Measurements from ENCODE around the gene TMEM63A.
"Not testable (repeated sequence)": the region's sequence is repeated elsewhere in the genome, so short reads cannot be mapped to it uniquely, and the experiment has no call there.

The TMEM63A gene

DNA sequence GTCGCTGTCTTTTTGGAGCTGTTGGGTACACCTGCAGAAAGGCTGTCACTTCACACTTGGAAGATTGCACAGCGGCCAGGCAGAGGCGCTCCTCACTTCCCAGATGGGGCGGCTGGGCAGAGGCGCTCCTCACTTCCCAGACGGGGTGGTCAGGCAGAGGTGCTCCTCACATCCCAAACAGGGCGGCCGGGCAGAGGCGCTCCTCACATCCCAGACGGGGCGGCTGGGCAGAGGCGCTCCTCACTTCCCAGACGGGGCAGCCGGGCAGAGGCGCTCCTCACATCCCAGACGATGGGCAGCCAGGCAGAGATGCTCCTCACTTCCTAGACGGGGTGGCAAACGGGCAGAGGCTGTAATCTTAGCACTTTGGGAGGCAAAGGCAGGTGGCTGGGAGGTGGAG, 86.1 kb downstream of the TMEM63A start:
- DNase-seq (ENCODE audit: low spot score) = not testable (repeated sequence)
